Measurements from ENCODE around the gene SEC22A. TPM values are rescaled to one million over a fixed set of nuclear protein-coding genes. Genes with fewer than 3 reads are reported as not detected.
"Not testable (repeated sequence)": the region's sequence is repeated elsewhere in the genome, so short reads cannot be mapped to it uniquely, and the experiment has no call there.

The SEC22A gene
- polyA plus RNA-seq, 3 donors = 23.9 to 29.0 (median 24.8) TPM

GRCh38 chr3:123168122-123168521 is 33.6 kb upstream of the SEC22A start:
- DNase-seq = no peak

GRCh38 chr3:123168605-123169004 is 33.1 kb upstream of the SEC22A start:
- no peak for DNase-seq

GRCh38 chr3:123169492-123169929 is 32.2 kb upstream of the SEC22A start:
- DNase-seq = no peak

- DNase-seq = no peak
These were observed 31.8 kb upstream of the SEC22A start for GRCh38 chr3:123169930-123170329.

GRCh38 chr3:123180791-123181190 is 21.0 kb upstream of the SEC22A start:
- DNase-seq = no peak

GRCh38 chr3:123186695-123187094 is 15.0 kb upstream of the SEC22A start:
- no peak for DNase-seq

DNA sequence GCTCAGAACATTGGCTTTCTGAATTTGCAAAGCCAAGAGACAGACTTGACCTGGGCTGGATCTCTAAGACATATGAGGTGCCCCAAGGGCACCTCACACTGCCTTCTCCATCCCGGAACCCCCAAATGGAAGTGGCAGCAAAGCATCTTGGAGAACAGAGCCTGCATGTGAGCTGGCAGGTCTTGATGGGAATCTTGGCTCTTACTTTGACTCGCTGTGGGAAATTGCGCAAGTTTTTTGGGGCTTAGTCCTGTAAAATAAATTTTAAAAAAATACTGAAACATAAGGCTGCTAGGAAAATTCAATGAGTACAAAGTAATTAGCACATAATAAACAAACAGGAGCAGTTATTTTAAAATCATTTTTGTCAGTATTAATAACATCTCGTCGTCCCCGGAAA is 13.7 kb upstream of the SEC22A start:
- no peak for DNase-seq

- no peak for DNase-seq
These were observed 8.2 kb upstream of the SEC22A start for GRCh38 chr3:123193448-123194101.

DNA sequence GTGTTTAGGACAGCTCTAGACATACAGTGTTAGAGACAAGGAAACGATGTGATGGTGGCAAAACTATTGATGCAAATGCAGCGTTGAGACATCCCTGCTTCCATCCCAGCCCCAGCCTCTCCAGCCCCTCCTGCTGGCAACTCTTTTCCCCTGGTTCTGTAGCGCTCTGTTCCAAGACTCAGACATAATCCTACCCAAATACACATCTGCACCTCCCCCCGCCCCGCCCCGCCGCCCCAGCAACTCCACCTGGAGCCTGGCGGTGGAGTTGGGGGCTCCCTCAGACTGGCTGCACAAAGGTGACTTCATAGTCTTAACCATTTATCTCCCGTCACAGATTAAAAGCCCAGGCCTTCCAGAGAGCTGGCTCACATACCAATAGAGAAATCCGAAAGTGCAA is 7.2 kb upstream of the SEC22A start:
- DNase-seq = no peak

DNA sequence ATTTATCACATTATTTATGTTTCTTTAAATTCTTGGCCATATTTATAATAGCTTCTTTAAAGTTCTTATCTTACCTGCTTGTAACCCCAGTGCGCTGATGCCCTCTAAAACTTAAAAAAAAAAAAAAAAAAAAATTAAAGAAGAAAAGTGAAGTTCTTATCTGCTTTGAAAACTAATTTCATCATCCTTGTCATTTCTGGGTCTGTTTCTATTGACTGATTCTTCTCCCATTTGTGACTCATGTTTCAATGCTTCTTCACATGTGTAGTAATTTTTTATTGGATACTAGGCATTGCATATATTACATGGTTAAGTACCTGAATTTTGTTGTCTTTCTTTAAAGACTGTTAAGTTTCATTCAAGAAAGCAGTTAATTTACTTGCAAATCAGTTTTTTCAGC is 3.4 kb upstream of the SEC22A start:
- DNase-seq = no peak

- DNase-seq = no peak
These were observed 553 bp upstream of the SEC22A start for GRCh38 chr3:123201223-123201556.

- no peak for DNase-seq
These were observed 708 bp downstream of the SEC22A start for GRCh38 chr3:123202451-123202850.

GRCh38 chr3:123218990-123219389 is 17.2 kb downstream of the SEC22A start:
- DNase-seq = no peak

- not testable (repeated sequence) for DNase-seq
These were observed 19.6 kb downstream of the SEC22A start for GRCh38 chr3:123221369-123221768.

GRCh38 chr3:123225016-123225415 is 23.3 kb downstream of the SEC22A start:
- DNase-seq = peak; percentile 31

DNA sequence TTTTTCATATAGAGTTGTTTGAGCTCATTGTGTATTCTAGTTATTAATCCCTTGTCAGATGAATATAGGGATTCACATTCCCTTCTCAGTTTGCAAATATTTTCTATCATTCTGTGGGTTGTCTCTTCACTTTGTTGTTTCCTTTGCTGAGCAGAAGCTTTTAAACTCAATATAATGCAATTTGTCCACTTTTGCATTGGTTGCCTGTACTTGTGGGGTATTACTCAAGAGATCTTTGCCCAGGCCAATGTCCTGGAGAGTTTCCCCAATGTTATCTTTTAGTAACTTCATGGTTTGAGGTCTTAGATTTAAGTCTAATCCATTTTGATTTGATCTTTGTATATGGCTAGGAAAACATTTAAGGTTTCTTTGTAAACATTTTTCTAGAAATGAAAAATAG is 24.8 kb downstream of the SEC22A start:
- no peak for DNase-seq

DNA sequence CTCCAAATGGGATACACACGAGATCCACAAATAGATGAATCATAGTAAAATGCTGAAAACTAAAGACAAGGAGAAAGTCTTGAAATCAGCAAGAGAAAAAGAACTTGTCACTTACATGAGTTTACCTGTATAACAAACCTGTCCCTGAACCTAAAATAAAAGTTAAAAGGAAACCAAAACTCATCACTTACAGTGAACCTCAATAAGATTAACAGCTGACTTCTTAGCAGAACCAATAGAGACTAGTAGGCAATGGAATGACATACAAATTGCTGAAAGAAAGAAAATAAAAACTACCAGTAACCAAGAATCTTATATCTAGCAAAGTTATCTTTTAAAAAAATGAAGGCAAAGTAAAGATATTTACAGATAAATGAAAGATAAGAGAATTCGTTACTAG is 27.4 kb downstream of the SEC22A start:
- DNase-seq = no peak

GRCh38 chr3:123236902-123237301 is 35.2 kb downstream of the SEC22A start:
- no peak for DNase-seq

GRCh38 chr3:123239186-123239585 is 37.4 kb downstream of the SEC22A start:
- DNase-seq = not testable (repeated sequence)

DNA sequence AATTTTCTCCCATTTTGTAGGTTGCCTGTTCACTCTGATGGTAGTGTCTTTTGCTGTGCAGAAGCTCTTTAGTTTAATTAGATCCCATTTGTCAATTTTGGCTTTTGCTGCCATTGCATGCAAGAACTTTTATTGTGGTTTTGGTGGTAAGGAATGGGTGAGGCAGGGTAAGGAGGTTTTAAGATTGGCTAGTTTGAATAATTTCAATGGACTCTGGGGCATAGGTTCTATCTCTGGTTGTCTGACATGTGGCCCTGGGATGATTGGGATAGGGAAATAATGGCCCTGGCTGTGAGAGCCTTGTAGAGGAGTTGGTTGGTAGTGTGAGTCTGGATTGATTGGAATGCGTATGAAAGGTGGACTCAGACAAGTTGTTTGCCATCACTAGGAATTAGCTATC is 38.0 kb downstream of the SEC22A start:
- DNase-seq = no peak

GRCh38 chr3:123244128-123244527 is 42.4 kb downstream of the SEC22A start:
- DNase-seq = no peak

DNA sequence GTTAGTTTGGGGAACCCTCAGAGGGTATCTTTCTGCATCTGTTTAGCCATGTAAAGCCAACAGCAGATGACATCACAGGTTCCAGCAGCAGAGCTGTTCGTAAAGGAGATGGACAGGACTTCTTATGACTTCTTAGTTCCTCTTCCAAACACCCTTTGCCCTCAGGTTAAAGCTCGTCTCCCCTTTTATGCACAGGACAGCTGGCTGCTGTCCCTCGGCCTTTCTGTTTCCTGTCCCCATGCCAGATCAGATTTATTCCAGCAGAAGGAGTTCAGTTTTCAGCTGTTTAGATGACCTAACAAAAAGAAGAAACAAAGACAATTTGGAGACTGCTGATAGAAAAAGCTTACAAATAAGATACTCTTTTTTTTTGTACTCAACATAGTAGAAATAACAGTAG is 45.1 kb downstream of the SEC22A start:
- DNase-seq = no peak

- DNase-seq = no peak
These were observed 54.5 kb downstream of the SEC22A start for GRCh38 chr3:123256256-123256655.

GRCh38 chr3:123258359-123258758 is 56.6 kb downstream of the SEC22A start:
- no peak for DNase-seq
